K562 (cell line): ENCODE measurements around the gene COL11A2. TPM values are rescaled to one million over a fixed set of nuclear protein-coding genes. Genes with fewer than 3 reads are reported as not detected.
A peak's percentile ranks its signal among the peaks of the same experiment; 100 is the strongest.

Source experiments
- E2F6 ChIP-seq, 2 experiments: IDR thresholded peaks; 2 replicates each; pipeline ENCODE4 v1.6.1; 2011; ENCODE audit warnings: borderline replicate concordance in 1 of 2, control low read depth in 1 of 2, low read depth in 1 of 2, low read length in 1 of 2, mild to moderate bottlenecking in 1 of 2, mixed read lengths in 1 of 2, moderate library complexity in 1 of 2; ENCODE audit not compliant: insufficient read depth in 1 of 2, insufficient read length in 1 of 2, poor library complexity in 1 of 2, severe bottlenecking in 1 of 2; ENCODE audit errors: extremely low read depth in 1 of 2
- E4F1 ChIP-seq: fragments of 250-450 bp; sonication (Bioruptor Pico); IDR thresholded peaks from 2 replicates; pipeline ENCODE4 v1.5.0; 2021; ENCODE audit warnings: mild to moderate bottlenecking, borderline replicate concordance
- ESRRA ChIP-seq: fragments of 450-650 bp; IDR thresholded peaks from 2 replicates; pipeline ENCODE4 v1.6.1; 2014; ENCODE audit warnings: low read depth, mild to moderate bottlenecking, moderate library complexity, borderline replicate concordance
- ETV5 ChIP-seq: sonication (generic); formaldehyde crosslinking; IDR thresholded peaks from 2 replicates; pipeline ENCODE4 v1.4.0; 2020; ENCODE audit warnings: low read depth, mild to moderate bottlenecking, missing genetic modification reagents
- HMG20B ChIP-seq: fragments of 250-450 bp; sonication (Bioruptor Pico); IDR thresholded peaks from 2 replicates; pipeline ENCODE4 v1.5.0; 2021; ENCODE audit warnings: mild to moderate bottlenecking
- KAT7 ChIP-seq: sonication (generic); formaldehyde crosslinking; IDR thresholded peaks from 2 replicates; pipeline ENCODE4 v1.8.0; 2022; ENCODE audit warnings: missing genetic modification reagents, mild to moderate bottlenecking, borderline replicate concordance
- KLF16 ChIP-seq: IDR thresholded peaks from 2 replicates; pipeline ENCODE4 v1.6.1; 2016; ENCODE audit warnings: antibody characterized with exemption
- KLF6 ChIP-seq: fragments of 250-450 bp; sonication (Bioruptor Pico); IDR thresholded peaks from 2 replicates; pipeline ENCODE4 v1.4.0; 2020; ENCODE audit warnings: mild to moderate bottlenecking, moderate library complexity, borderline replicate concordance
- MYBL2 ChIP-seq, 2 experiments: fragments of 450-650 bp in 1 of 2; sonication (generic) in 1 of 2; formaldehyde crosslinking in 1 of 2; IDR thresholded peaks; 2 replicates each; pipeline versions ENCODE4 v1.6.1 to v1.8.1; 2017 to 2022; ENCODE audit warnings: borderline replicate concordance in 1 of 2, inconsistent platforms in 1 of 2, low read depth in 1 of 2, mild to moderate bottlenecking in 1 of 2, missing genetic modification reagents in 1 of 2, moderate library complexity in 1 of 2
- PBX2 ChIP-seq, 2 experiments: IDR thresholded peaks in 1 of 2; conservative IDR thresholded peaks in 1 of 2; 2 replicates each; pipeline ENCODE4 v1.6.1; 2016; ENCODE audit warnings: low read depth in 2 of 2, mild to moderate bottlenecking in 1 of 2, missing compliant biosample characterization in 1 of 2, missing genetic modification characterization in 1 of 2, moderate library complexity in 1 of 2
- SMARCC2 ChIP-seq: fragments of 450-650 bp; IDR thresholded peaks from 2 replicates; pipeline ENCODE4 v1.6.1; 2017; ENCODE audit warnings: antibody characterized with exemption, moderate library complexity, mild to moderate bottlenecking, low read depth
- TAF7 ChIP-seq: fragments of 450-650 bp; IDR thresholded peaks from 2 replicates; pipeline ENCODE4 v1.6.1; 2016; ENCODE audit warnings: missing genetic modification characterization, missing compliant biosample characterization
- ZBTB49 ChIP-seq: sonication (generic); formaldehyde crosslinking; IDR thresholded peaks from 2 replicates; pipeline ENCODE4 v1.8.0; 2022; ENCODE audit warnings: missing genetic modification reagents, mild to moderate bottlenecking, borderline replicate concordance
- ZNF274 ChIP-seq: IDR thresholded peaks from 2 replicates; pipeline ENCODE4 v1.6.1; 2011; ENCODE audit warnings: low read depth, mild to moderate bottlenecking, low read length, moderate library complexity, borderline replicate concordance
- ZNF408 ChIP-seq: fragments of 250-450 bp; sonication (Bioruptor Pico); IDR thresholded peaks from 2 replicates; pipeline ENCODE4 v1.4.0; 2020; ENCODE audit warnings: low read depth, mild to moderate bottlenecking, moderate library complexity
- ZNF436 ChIP-seq: fragments of 250-450, 450-650 bp; sonication (Bioruptor Pico); formaldehyde crosslinking; IDR thresholded peaks from 2 replicates; pipeline ENCODE4 v1.7.0; 2020; ENCODE audit warnings: mild to moderate bottlenecking
- ZNF76 ChIP-seq: fragments of 250-450 bp; sonication (Bioruptor Pico); IDR thresholded peaks from 2 replicates; pipeline ENCODE4 v1.4.0; 2020; ENCODE audit warnings: mild to moderate bottlenecking, moderate library complexity, borderline replicate concordance
- ZNF780A ChIP-seq: fragments of 250-450 bp; sonication (Bioruptor Pico); IDR thresholded peaks from 2 replicates; pipeline ENCODE4 v1.5.0; 2021; ENCODE audit warnings: mild to moderate bottlenecking
- polyA plus RNA-seq, 8 experiments: library from polyadenylated mRNA; depleted of rRNA in 4 of 8; stranded (reverse) in 5 of 8; unstranded in 3 of 8; fragments of >200 nt; fragmentation: Nextera tagmentation in 2 of 8; fragmentation: Illumina TruSeq in 1 of 8; extraction: Ambion mirVana in 2 of 8; extraction: Trizol in 1 of 8; gene quantifications; 2 replicates each; pipeline versions ENCODE4 v1.2.1 to v1.2.3, GENCODE V29; 2011 to 2014; ENCODE audit warnings: inconsistent platforms in 1 of 8, missing spikeins in 1 of 8
- total RNA-seq, 7 experiments: library from RNA; depleted of rRNA in 6 of 7; stranded (reverse); fragments of >200 nt in 6 of 7; fragmentation: Illumina TruSeq in 2 of 7; extraction: Trizol in 2 of 7; gene quantifications; 2 replicates each; pipeline versions ENCODE4 v1.2.1 to v1.2.3, GENCODE V29; 2011 to 2021; ENCODE audit warnings: low replicate concordance in 1 of 7

COL11A2 gene
- total and polyA plus RNA-seq, 9 of the 15 experiments (the other 6 are each of a cell fraction or from before 2014, with no cell fraction given), result 0.04 to 0.35 (median 0.09) TPM; not detected in 1

DNA sequence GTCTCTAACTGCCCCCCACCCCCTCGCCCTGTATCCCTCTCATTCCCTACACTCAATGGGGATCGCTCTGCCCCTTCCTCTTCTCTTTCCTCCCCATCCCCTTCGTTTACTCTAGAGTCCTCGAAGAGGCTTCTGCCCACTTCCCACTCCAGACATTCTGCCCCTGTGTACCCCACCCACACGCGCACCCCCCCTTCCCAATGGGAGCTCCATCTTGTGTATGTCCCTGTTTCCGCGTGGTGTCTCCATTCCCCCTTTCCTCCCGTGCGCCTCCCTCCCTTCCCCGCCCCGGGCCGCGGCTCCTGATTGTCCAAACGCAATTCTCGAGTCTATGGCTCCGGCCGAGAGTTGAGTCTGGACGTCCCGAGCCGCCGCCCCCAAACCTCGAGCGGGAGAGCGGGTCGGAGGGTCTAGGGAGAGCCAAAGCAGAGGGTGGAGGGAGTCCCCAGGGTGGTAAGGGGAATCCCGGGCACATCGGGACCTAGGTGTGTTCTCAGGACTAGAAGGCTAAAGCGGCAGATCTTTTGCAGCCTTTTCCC lies 15.4 kb upstream of the COL11A2 start (continued):
- no peak for TF ChIP-seq ZNF408 (CRISPR knock-in tag)
- no peak for TF ChIP-seq ZNF780A
- TF ChIP-seq ZNF436 (CRISPR knock-in tag), result no peak
- TF ChIP-seq E2F6 (IDR thresholded peaks at IDR 0.05; ENCODE audit: borderline replicate concordance in 1 of 2, extremely low read depth in 1 of 2, insufficient read depth in 1 of 2, insufficient read length in 1 of 2, low read depth in 1 of 2, low read length in 1 of 2, poor library complexity in 1 of 2, severe bottlenecking in 1 of 2), result peak in 1 of 2 experiments; percentile 24
- no peak for TF ChIP-seq MYBL2 (IDR thresholded peaks at IDR 0.05; ENCODE audit: low read depth)
- no peak for TF ChIP-seq MYBL2 (CRISPR knock-in tag; IDR thresholded peaks at IDR 0.05; ENCODE audit: borderline replicate concordance)
- TF ChIP-seq ETV5, result no peak
- TF ChIP-seq SMARCC2, result peak; percentile 21; the same call in 1 of the 2 replicates
- TF ChIP-seq KLF16, result no peak
- TF ChIP-seq ZNF274, result no peak
- no peak for TF ChIP-seq PBX2 (CRISPR knock-in tag; IDR thresholded peaks at IDR 0.05; ENCODE audit: low read depth)
- no peak for TF ChIP-seq PBX2 (tag; conservative IDR thresholded peaks at IDR 0.05; ENCODE audit: low read depth)
- TF ChIP-seq KAT7 (CRISPR knock-in tag), result peak; percentile 85; the same call in 1 of the 2 replicates
- TF ChIP-seq HMG20B (CRISPR knock-in tag), result no peak
- 0 out of 2 replicates have a peak, but pooled peaks have one; percentile 22 for TF ChIP-seq TAF7 (tag)
- no peak; the same call in 1 of the 2 replicates for TF ChIP-seq ZBTB49 (CRISPR knock-in tag)
- TF ChIP-seq KLF6 (CRISPR knock-in tag), result no peak
- TF ChIP-seq ESRRA, result no peak
- TF ChIP-seq ZNF76 (CRISPR knock-in tag), result no peak
- no peak for TF ChIP-seq E4F1 (CRISPR knock-in tag)
